Measurements from ENCODE around the gene GLB1L.
A peak's percentile ranks its signal among the peaks of the same experiment; 100 is the strongest.
"Not testable (repeated sequence)": the region's sequence is repeated elsewhere in the genome, so short reads cannot be mapped to it uniquely, and the experiment has no call there.

The GLB1L gene

GRCh38 chr2:219280651-219281050 is 35.4 kb upstream of the GLB1L start:
- no peak for DNase-seq (ENCODE audit: low read depth)

GRCh38 chr2:219279916-219280516 is 34.8 kb upstream of the GLB1L start:
- DNase-seq (ENCODE audit: low read depth): no peak

- peak; percentile 98 for DNase-seq (ENCODE audit: low read depth)
Observed at GRCh38 chr2:219279151-219279915, 34.1 kb upstream of the GLB1L start, which contains the start of gene DNAJB2. Gene DNAJB2, plus strand, starts transcription at chr2:219279366. Its CDS starts 468 bp downstream, at chr2:219279834.

- no peak for DNase-seq (ENCODE audit: low read depth)
Observed at GRCh38 chr2:219278655-219279150, 33.5 kb upstream of the GLB1L start.

GRCh38 chr2:219277703-219278654 is 32.7 kb upstream of the GLB1L start:
- DNase-seq (ENCODE audit: low read depth): peak; percentile 70

GRCh38 chr2:219274361-219274921 is 29.2 kb upstream of the GLB1L start:
- DNase-seq (ENCODE audit: low read depth): peak; percentile 38

GRCh38 chr2:219273937-219274336 is 28.7 kb upstream of the GLB1L start:
- DNase-seq (ENCODE audit: low read depth): no peak

- no peak for DNase-seq (ENCODE audit: low read depth)
Observed at GRCh38 chr2:219272995-219273394, 27.8 kb upstream of the GLB1L start.

- no peak for DNase-seq (ENCODE audit: low read depth)
Observed at GRCh38 chr2:219272356-219272755, 27.1 kb upstream of the GLB1L start.

GRCh38 chr2:219271021-219271420 is 25.8 kb upstream of the GLB1L start:
- DNase-seq (ENCODE audit: low read depth): no peak

GRCh38 chr2:219270055-219270372 is 24.8 kb upstream of the GLB1L start:
- DNase-seq (ENCODE audit: low read depth): no peak

- no peak for DNase-seq (ENCODE audit: low read depth)
Observed at GRCh38 chr2:219269362-219270054, 24.3 kb upstream of the GLB1L start.

GRCh38 chr2:219268294-219268693 is 23.1 kb upstream of the GLB1L start:
- no peak for DNase-seq (ENCODE audit: low read depth)

- DNase-seq (ENCODE audit: low read depth): no peak
Observed at GRCh38 chr2:219266886-219267285, 21.6 kb upstream of the GLB1L start.

- DNase-seq (ENCODE audit: low read depth): no peak
Observed at GRCh38 chr2:219266232-219266631, 21.0 kb upstream of the GLB1L start.

- DNase-seq (ENCODE audit: low read depth): no peak
Observed at GRCh38 chr2:219261024-219261855, 16.0 kb upstream of the GLB1L start.

GRCh38 chr2:219258942-219259341 is 13.7 kb upstream of the GLB1L start:
- DNase-seq (ENCODE audit: low read depth): not testable (repeated sequence)

- no peak for DNase-seq (ENCODE audit: low read depth)
Observed at GRCh38 chr2:219254590-219255201, 9.5 kb upstream of the GLB1L start.

- peak; percentile 53 for DNase-seq (ENCODE audit: low read depth)
Observed at GRCh38 chr2:219253753-219254589, 8.7 kb upstream of the GLB1L start, which contains the start of gene TUBA4A. Gene TUBA4A, minus strand, starts transcription at chr2:219253918. Its CDS starts 60 bp downstream, at chr2:219253858.

Data from stromal cell of bone marrow (primary cell).